HG02943 (cell line): ENCODE measurements around the gene CALR.
"Not testable (repeated sequence)": the region's sequence is repeated elsewhere in the genome, so short reads cannot be mapped to it uniquely, and the experiment has no call there.

Experiments
- ATAC-seq: cut with Tn5 transposase; IDR thresholded peaks from one replicate; pipeline ENCODE4 v1.9.1; 2021; ENCODE audit warnings: mild to moderate bottlenecking, low read depth, moderate library complexity; ENCODE audit not compliant: unreplicated experiment

Gene CALR

DNA sequence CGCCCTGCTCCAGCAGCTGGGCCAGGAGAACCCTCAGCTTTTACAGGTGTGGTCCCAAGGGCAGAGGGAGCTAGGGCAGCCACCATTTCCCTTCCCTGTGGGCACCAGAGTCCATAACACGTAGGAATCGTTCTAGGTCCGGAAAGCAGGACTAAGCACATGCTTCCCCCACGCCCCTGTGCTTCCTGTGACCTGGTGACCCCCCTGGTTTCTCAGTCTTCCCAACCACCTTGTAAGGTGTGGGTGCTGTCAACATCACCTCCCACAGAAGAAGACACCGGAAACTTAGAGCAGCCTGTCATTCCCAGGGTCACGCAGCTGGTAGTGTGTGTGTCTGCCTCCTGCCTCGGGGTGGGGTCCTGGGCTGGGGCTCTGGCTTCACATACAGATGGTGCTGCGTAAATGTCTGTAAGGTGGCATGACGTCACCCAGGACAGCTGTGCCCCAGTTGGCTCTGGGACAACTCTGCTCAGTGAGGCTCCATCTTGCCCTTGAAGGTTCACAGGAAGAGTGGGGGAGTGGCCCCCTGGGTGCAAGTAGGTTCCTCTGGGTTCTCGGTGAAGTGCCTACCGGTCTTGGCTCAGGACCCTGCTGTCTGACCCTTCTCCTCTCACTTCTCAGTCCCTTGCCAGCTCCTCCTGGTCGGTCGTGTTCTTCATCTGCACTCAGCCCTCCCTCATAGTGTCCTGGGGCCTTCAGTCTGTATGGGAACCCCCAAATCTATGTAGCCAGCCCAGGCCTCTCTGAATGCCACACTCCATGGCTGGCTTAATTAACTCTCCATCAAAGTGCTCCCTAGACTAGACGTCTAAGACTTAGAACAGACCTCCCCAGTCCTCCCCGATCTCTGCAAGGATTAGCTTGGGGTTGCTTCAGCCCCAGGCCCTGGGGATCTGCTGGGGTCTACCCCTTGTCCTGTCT is 11.2 kb downstream of the CALR start:
- ATAC-seq: no peak

DNA sequence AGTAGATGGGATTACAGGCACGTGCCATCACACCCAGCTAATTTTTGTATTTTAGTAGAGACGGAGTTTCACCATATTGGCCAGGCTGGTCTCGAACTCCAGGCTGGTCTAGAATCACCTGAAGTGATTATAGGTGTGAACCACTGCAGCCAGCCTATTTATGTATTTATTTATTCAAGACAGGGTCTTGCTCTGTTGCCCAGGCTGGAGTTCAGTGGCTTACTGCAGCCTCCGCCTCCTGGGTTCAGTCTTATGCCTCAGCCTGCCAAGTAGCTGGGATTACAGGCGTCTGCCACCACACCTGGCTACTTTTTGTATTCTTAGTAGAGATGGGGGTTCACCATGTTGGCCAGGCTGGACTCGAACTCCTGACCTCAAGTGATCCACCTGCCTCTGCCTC is 13.6 kb downstream of the CALR start:
- ATAC-seq: not testable (repeated sequence)

DNA sequence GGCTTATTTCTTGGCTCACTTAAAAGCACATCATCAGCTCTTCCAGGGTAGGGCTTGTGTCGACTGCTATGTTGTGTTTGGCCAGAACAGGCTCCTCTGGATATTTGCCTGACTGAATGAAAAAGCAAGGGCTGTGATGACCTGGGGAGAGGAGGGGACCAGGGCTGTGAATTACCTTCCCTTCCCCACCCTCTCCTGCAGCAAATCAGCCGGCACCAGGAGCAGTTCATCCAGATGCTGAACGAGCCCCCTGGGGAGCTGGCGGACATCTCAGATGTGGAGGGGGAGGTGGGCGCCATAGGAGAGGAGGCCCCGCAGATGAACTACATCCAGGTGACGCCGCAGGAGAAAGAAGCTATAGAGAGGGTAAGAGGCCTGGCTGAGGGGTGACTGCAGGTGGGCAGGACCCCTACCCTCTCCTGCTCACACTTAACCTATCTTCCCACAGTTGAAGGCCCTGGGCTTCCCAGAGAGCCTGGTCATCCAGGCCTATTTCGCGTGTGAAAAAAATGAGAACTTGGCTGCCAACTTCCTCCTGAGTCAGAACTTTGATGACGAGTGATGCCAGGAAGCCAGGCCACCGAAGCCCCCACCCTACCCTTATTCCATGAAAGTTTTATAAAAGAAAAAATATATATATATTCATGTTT is 14.2 kb downstream of the CALR start:
- no peak for ATAC-seq

DNA sequence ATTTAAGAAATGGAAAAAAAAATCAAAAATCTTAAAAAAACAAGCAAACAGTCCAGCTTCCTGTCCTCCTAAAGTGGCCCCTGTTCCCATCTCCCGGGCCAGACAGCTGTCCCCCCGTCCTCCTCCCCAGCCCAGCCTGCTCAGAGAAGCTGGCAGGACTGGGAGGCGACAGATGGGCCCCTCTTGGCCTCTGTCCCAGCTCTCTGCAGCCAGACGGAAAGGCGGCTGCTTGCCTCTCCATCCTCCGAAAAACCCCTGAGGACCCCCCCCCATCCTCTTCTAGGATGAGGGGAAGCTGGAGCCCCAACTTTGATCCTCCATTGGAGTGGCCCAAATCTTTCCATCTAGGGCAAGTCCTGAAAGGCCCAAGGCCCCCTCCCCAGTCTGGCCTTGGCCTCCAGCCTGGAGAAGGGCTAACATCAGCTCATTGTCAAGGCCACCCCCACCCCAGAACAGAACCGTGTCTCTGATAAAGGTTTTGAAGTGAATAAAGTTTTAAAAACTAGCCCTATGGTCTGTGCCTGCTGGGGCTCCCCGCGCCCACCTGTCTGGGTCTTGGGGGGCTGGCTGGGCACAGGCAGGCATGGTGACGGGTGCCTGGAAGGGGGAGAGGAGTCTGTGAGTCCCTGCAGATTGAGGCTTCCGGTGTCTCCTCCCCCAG is 14.9 kb downstream of the CALR start:
- no peak for ATAC-seq

DNA sequence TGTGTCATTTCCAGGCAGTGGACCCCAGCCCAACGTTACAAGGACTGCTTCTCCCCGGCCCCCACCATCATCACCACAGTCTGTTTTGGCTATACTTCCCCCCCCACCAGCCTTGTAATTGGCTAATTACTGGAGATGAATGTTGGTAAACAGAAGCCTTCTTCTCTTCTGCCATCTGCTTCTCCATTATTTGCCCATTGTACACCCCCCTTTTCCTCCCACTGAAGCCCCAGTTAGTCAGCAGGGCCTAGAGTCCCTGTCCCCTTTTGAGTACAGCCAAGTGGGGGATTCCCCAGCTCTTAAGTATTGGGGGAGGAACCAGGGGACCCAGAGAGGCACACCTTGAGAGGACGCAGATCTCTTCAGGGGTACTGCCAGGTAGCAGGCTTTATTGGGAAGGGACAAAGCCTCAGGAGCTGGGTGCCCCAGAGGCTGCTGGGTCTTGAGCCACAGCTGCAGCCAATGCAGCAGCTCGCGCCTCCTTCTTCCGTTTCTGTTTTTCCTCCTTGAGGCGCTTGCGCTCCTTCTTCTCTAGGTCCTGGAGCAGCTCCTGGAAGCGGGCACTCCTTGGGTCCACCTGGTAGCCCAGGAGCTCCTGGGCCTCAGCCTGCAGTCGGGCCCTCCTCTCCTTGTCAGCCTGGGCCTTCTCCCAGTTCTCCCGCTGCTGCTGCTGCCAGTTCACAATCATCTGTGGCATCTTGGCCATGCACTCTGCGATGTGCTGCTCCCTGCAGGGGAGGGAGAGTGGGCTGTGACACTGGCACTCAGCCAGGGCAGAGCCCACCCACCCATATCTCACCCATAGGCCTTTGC is 15.6 kb downstream of the CALR start:
- ATAC-seq: no peak

DNA sequence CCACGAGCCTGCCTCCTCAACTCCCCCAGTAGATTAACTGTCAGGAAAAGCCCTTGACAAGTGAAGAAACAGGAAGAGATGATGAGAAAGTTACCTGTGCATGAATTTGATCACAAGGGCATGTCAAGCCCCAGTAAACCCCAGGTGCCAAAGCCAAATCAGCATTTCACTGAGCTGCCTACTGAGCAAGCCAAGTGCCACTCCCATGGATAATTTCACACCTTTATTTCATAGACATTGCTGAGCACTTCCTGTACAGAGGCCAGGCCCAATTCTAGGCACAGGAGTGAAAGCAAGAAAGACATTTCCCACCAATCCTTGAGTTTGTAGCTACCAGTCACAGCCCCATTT is 16.2 kb downstream of the CALR start:
- no peak for ATAC-seq

DNA sequence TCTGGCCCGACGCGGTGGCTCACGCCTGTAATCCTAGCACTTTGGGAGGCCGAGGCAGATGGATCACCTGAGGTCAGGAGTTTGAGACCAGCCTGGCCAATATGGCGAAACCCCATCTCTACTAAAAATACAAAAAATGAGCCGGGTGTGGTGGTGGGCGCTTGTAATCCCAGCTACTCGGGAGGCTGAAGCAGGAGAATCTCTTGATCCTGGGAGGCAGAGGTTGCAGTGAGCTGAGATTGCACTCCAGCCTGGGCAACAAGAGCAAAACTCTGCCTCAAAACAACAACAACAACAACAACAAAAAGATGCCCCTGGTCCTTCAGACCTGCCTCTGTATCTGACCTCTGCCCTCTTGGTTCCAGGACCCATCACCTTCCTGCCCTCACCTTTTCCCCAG is 17.2 kb downstream of the CALR start:
- not testable (repeated sequence) for ATAC-seq

DNA sequence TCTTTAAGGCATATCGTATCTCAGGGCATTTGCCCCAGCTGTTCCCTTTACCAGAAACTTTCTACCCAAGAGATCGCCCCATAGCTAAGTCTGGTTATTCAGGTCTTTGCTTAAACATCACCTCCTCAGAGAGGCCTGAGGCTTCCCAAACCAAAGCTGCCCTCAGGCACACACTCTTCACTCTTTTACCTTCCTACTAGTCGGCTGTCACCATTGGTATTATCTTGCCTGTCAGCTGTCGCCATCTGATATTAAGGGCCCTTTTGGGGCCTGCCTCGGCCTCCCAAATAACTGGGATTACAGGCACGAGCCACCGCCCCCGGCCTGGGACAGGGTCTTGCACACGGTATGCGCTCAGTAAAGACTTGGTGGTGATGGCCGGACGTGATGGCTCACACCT is 17.6 kb downstream of the CALR start:
- ATAC-seq: no peak

DNA sequence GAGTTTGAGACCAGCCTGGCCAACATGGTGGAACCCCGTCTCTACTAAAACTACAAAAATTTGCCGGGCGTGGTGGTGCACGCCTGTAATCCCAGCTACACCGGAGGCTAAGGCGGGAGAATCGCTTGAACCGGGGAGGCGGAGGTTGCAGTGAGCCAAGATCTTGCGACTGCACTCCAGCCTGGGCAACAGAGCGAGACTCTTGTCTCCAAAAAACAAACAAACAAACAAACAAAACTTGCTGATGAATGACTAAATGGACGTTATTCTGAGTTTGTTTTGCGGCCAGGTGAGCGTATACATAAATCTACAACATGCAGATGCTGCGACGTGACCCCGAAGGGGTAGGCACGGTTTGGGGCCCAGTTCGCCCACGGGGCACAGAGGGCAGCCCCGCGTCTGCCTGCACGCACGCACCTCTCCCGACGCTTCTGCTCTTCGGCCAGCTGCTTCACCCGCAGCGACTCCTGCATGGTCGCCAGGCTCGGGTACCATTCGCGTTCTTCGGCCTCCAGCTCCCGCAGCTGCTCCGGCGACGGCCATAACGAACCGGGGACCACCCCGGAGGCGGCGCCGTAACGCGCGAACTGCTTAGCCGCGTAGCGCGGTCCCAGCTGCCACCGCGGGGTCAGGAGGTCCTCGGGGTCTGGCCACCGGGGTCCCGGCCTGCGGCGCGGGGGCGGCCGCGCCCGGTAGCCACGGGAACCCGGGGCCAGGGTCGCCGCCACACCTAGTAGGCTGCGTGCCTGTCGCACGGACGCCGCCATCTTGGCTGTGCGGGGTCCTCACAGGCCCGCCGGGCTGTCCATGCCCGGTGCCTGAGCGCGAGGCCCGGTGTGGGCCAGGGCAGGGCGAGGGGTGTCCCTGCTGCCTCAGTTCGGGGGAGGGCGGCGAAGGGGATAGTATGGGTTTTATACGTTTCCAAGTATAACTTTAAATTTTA is 18.3 kb downstream of the CALR start, which contains the start of gene GADD45GIP1:
TSS of gene GADD45GIP1 (minus strand) at position 778 of the 943 bp plus-strand sequence. CDS start at position 767, 11 bp downstream.
- no peak for ATAC-seq

DNA sequence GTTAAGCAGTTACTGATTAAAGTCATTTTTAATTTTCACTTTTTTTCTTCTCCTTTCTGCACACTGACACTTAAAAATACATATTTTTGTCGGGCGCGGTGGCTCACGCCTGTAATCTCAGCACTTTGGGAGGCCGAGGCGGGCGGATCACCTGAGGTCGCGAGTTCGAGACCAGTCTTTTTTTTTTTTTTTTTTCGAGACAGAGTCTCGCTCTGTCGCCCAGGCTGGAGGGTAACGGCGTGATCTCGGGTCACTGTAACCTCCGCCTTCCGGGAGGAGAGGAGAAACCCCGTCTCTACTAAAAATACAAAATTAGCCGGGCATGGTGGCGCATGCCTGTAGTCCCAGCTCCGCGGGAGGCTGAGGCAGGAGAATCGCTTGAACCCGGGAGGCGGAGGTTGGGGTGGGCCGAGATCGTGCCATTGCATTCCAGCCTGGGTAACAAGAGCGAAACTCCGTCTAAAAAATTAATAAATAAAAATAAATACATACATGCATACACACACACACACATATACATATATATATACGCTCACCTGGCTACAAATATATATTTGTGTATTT is 19.1 kb downstream of the CALR start:
- ATAC-seq: not testable (repeated sequence)

DNA sequence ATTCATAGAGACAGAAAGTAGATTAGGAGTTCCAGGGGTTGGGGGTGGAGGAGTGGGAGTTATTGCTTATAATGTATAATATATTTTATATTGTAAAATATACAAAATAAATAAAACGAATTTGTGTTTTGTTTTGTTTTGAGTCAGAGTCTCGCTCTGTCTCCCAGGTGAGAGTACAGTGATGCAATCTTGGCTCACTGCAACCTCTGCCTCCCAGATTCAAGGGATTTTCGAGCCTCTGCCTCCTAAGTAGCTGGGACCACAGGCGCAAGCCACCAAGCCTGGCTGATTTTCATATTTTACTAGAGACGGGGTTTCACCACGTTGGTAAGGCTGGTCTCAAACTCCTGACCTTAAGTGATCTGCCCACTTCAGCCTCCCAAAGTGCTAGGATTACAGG is 21.1 kb downstream of the CALR start:
- ATAC-seq: no peak

DNA sequence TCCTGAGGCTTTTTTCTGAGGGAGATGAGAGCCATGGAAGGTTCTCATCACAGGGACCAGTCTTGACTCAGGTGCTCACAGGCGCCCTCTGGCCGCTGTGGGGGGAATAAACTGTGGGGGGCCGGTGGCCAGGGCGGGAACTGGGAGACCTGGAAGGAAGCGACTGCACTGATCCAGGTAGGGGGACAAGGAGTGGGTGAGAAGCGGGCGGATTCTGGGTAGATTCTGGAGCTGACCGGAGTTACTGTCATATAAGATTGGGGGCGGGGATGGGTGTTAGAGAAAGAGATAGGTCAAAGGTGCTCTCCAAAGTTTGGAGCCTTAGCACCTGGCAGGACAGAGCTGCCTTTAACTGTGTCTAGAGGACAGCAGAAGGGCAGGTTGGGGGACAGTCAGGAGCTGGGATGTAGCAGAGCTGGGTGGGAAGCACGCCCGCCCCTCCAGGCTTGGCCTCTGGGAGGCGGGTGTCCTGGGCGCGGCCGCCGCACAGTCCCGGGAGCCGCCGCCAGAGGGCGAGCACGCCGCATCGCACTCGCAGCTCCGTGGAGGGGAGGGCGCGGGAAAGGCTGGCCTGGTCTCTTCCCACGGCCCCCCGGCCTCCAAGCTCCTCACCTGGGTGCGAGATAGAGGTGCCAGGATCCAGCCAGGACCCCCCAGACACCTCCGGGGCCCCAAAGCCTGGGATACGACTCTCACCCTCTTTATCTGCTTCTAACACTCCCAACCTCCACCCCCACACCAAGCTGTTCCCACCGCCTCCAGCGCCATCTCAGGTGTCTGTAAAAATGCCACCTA is 26.8 kb downstream of the CALR start:
- no peak for ATAC-seq

DNA sequence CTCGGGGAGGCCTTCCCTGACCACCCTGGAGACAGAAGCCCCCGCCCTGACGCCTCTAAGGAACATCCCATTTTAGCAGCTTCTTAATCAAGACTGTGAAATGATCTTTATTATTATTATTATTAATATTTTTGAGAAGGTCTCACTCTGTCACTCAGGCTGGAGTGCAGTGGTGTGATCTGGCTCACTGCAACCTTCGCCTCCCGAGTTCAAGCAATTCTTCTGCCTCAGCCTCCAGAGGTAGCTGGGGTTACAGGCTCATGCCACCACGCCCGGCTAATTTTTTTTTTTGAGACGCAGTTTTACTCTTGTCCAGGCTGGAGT is 27.4 kb downstream of the CALR start:
- no peak for ATAC-seq

DNA sequence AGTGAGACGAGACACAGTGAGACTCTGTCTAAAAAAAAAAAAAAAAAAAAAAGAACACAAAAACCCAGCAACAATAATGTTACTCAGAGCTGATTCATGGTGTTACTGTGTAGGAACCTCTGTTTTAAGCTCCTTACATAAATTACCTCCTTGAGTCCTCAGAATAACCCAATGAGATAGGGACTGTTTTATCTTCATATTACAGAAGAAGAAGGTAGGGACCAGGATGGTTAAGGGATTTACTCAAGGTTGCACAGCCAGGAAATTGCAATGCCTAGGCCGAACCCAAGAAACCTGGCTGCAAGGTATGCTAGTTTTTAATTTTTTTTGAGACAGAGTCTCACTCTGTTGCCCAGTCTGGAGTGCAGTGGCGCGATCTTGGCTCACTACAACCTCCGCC is 29.5 kb downstream of the CALR start:
- no peak for ATAC-seq

DNA sequence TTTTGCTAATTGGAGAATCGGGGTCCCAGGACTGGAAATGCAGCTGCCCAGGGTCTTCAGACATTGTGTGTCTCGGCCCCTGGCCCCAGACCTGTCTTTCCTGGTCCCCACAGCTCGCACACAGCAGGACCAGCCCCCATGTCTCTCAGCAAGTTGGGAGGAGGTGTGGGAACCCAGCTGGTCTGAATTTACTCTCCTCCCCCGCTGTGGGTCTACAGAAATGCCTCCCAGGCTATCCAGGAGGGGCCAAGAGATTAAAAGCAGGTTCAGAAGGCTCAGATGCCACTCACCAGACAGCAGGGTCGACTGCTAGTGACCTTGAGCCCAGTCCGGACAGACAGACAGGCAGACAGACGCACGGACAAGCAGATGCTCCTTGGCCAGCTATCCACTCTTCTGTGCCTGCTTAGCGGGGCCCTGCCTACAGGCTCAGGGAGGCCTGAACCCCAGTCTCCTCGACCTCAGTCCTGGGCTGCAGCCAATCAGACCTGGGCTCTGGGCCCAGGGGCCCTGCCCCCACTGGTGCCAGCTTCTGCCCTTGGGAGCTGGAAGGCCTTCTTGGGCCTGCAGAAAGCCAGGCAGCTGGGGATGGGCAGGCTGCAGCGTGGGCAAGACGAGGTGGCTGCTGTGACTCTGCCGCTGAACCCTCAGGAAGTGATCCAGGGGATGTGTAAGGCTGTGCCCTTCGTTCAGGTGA is 31.0 kb downstream of the CALR start, which contains the start of gene DAND5:
TSS of gene DAND5 (plus strand) at position 285 of the 697 bp plus-strand sequence. CDS start at position 370, 85 bp downstream.
- no peak for ATAC-seq

DNA sequence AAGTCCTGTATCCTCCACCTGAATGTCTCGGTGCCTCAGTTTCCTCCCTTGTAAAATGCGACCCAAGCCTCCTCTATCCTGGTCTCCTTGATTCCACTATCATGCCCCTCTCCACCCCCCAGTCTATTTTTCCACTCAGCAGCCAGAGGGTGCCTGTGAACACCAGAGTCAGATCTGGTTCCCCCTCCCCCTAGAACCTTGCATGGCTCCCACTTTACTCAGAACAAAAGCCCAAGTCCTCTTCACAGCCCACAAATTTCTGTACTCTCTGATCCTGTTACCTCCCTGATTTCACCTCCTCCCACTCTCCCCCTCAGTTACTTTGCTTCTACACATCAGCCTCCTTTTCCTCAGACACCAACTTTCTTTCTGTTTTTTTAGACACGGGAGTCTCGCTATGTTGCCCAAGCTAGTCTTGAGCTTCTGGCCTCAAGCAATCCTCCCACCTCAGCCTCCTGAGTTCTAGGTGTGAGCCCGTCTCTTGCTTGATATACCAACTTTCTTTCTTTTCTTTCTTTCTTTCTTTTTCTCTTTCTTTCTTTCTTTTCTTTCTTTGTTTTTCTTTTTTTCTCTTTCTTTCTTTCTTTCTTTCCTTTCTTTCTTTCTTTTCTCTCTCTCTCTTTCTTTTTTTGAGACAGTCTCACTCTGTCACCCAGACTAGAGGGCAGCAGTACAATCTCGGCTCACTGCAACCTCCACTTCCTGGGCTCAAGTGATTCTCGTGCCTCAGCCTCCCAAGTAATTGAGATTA is 31.8 kb downstream of the CALR start:
- no peak for ATAC-seq

DNA sequence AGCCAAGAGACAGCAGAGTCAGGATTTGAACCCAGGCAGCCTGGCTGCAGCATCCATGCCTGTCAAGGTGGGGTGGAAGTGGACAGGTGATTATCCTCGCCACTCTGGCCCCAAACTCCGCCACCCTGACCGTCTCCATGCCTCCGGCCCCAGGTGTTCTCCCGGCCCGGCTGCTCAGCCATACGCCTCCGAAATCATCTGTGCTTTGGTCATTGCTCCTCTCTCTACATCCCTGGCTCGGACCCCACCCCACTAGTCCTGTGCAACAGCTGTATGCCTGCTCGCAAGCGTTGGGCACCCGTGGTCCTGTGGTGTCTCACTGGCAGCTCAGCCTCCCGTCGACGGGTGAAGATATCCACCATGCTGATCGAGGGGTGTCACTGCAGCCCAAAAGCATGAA is 34.8 kb downstream of the CALR start:
- no peak for ATAC-seq
